ENCODE data around the gene EVA1A.

The EVA1A gene

GRCh38 chr2:75541430-75541829, 19.3 kb downstream of the EVA1A start:
- no peak for DNase-seq (ENCODE audit: low read depth)

DNA sequence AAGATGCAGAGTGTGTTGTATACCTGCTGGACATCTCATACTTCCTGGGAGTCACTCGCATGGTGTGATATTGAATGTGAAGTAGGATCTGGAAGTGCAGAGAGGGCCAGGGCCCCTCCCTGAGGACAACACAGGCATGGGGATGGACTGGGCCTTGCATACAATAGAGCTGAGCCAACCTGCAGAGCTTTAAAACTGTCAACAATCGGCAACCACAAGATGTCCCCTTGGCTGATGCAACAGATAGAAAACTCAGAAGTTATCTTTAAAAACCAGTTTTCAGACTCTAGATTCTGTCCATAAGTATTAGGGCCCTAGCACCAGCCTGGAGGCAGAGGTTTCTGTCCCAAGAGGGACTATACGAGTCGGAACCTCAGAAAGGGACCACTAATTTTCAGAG, 19.7 kb downstream of the EVA1A start:
- DNase-seq (ENCODE audit: low read depth) = no peak

- DNase-seq (ENCODE audit: low read depth) = no peak
These were observed 20.6 kb downstream of the EVA1A start for GRCh38 chr2:75539955-75540716.

- no peak for DNase-seq (ENCODE audit: low read depth)
These were observed 21.9 kb downstream of the EVA1A start for GRCh38 chr2:75538521-75539490.

- no peak for DNase-seq (ENCODE audit: low read depth)
These were observed 23.1 kb downstream of the EVA1A start for GRCh38 chr2:75537658-75538057.

DNA sequence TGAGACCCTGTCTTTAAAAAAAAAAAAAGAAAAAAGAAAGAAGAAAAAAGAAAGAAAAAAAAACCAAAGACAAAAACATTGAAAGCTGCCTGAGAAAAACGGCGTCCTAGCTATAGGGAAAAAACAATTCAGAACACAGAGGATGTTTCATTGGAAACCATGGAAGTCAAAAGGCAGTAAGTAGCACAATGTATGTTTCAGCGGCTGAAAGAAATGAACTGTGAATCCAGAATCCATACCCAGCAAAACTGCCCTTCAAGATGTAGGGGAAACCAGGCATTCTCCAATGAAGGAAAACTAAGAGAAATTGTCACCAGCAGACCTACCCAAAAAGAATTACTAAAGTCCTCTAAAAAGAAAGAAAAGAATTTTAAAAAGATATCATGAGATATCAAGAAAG, 27.6 kb downstream of the EVA1A start:
- DNase-seq (ENCODE audit: low read depth) = no peak

GRCh38 chr2:75532488-75532887, 28.3 kb downstream of the EVA1A start:
- DNase-seq (ENCODE audit: low read depth) = no peak

GRCh38 chr2:75528221-75528977, 32.3 kb downstream of the EVA1A start:
- no peak for DNase-seq (ENCODE audit: low read depth)

- no peak for DNase-seq (ENCODE audit: low read depth)
These were observed 33.1 kb downstream of the EVA1A start for GRCh38 chr2:75527676-75528075.

DNA sequence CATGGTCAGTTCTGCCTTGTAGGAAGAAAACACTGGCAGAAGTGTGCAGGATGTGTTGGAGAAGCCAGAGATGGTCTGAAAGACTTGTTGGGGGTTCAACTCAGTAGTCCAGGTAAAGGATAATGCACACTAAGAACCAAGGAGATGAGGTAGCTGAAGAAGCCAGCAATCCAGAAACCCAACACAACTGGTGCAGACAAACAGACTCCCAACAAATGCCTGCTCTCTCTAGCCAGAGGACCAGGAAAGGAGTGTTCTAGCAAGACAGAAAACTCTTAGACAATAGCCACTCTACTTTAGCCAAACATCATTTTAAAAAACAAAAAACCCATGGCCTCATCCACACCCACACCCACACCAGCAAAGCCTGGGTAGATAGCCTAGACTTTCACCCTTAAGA, 33.9 kb downstream of the EVA1A start:
- no peak for DNase-seq (ENCODE audit: low read depth)

DNA sequence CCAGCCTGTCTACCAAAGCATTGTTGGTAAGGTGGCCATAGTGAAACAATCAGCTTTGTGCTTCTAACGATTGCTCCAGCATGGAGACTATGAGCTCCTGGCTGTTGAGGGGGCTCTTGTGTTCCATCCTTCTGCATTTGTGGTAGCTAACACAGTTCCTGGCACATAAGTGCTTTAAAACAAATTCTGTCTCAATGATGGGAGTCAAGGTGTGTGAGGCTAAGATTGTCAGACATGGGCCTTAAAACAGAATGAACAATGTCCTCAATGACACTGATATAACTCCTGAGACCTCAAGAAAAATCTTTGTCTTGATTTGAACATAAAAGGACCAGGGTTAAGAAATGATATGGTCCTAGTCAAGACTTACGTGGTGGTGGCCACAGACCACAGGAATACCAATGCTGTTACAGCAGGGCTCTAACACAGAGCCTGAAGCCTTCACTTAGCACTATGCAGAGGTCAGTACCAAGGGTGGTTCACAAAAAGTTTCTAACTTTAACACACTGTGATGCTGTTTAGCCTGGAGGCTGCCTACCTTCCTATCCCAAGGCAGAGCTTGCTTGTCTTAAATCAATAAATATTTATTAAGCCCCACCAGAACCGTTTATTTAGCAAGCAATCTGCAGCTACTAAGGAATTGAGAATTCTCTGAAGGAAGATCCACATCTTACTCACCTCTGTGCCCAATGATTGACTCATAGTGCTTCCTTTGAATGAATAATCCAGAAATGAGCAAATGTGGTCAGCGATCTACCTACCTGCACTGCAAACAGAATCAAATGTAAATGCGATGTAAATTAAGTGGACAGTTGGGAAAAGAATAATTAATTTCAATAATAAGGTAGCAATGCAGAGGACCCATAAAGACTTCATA, 35.1 kb downstream of the EVA1A start:
- no peak for DNase-seq (ENCODE audit: low read depth)

GRCh38 chr2:75524276-75524911, 36.3 kb downstream of the EVA1A start:
- no peak for DNase-seq (ENCODE audit: low read depth)

DNA sequence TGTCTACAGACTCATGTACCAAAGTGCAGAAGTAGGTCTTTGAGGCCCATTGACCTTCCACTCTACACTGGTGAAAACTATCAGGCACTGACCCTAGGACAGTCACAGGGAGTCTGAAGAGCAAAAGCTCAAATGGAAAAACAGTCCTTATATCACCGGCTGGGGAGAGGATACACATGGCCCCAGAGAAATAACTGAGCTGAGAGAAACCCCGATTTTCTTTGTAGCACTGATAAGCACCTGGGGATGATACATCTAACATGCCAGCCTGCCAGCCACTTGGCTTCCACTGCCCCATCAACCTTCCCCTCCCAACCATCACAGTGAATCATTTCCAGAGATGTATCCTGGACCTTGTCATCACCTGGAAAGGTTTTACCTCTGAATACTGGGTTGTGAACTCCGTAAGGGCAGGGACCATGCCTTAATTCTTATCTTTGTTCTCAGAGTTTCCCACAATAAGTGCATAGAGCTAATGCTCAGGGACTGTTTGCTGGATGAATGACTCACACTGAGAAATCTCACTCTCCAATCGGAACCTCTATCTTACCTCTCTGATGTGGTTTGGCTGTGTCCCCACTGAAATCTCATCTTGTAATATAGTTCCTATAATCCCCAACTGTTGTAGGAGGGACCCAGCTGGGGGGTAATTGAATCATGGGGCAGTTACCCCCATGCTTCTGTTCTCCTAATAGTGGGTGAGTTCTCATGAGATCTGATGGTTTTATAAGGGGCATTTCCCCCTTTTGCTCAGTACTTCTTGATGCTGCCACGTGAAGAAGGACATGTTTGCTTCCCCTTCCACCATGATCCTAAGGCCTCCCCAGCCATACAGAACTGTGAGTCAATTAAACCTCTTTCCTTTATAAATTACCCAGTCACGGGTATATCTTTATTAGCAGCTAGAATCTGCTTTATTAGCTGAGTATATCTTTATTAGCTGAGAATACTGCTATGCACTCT, 37.1 kb downstream of the EVA1A start:
- DNase-seq (ENCODE audit: low read depth) = no peak

GRCh38 chr2:75522543-75523312, 38.0 kb downstream of the EVA1A start:
- no peak for DNase-seq (ENCODE audit: low read depth)

DNA sequence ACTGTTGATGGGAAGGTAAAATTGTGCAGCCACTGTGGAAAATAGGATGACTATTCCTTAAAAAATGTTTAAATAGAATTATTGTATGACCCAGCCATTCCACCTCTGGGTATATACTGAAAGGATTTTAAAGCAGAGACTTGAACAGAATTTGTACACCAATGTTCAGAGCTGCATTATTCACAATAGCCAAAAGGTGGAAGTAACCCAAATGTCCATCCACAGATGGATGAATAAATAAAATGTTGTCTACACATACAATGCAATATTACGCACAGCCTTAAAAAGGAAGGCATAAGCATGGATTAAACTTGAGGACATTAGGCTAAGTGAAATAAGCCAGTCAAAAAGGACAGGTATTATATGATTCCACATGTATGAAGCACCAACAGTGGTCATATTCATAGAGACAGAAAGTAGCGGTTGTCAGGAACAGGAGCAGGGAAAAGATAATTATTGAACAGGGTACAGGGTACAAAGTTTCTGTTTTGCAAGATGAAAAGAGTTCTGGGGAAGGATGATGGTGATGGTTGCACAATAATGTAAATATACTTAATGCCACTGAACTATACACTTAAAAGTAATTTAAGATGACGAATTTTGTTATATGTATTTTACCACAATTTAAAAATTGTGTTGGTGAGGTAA, 39.4 kb downstream of the EVA1A start:
- DNase-seq (ENCODE audit: low read depth) = no peak

- DNase-seq (ENCODE audit: low read depth) = no peak
These were observed 40.9 kb downstream of the EVA1A start for GRCh38 chr2:75519843-75520242.

GRCh38 chr2:75518638-75519465, 41.9 kb downstream of the EVA1A start:
- DNase-seq (ENCODE audit: low read depth) = no peak

Data from stimulated activated CD8-positive, alpha-beta memory T cell treated with anti-CD3 and anti-CD28 coated beads, Interleukin-12 subunit alpha, Interleukin-12 subunit beta, amount 100 ng/mL, for 4 hours (primary cell).